ENCODE data around the gene TARBP1. TPM values are rescaled to one million over a fixed set of nuclear protein-coding genes. Genes with fewer than 3 reads are reported as not detected.
"Not testable (repeated sequence)": the region's sequence is repeated elsewhere in the genome, so short reads cannot be mapped to it uniquely, and the experiment has no call there.

TARBP1 gene
- total and polyA plus RNA-seq, 2 of the 4 experiments (the other 2 are of a cell fraction) = 10.6 to 17.7 TPM

DNA sequence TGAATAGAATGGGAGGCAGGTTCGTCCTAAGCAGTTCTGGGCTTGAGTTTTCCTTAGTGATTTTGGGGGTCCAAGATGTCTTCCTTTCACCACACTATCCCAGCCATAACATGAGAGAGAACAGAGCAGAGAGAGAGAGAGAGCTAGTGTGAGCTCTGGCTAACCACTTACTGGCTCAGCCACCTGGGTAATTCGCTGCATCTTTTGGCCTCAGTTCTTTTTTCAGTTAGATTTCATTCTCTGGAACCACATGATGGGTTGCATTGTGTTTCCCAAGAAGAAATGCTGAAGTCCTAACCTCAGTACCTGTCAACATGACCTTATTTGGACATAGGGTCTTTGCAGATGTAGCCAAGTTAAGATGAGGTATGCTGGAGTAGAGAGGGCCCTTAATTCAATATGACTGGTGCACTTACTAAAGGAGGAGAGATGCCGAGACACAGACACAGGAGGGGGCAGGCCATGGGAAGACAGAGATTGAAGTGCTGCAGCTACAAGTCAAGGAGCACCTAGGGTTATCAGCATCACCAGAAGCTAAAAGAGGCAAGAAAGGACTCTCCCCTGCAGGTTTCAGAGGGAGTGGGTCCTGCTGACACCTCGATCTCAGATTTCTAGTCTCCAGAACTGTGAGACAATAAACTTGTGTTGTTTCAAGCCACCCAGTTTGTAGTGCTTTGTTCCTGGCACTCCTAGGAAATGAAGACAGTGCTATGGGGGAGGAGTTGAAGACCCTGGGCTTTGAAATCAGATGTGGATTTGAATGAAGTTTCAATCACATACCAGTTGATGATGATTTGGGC lies 26.2 kb upstream of the TARBP1 start (continued):
- TF ChIP-seq, protein P1, sequence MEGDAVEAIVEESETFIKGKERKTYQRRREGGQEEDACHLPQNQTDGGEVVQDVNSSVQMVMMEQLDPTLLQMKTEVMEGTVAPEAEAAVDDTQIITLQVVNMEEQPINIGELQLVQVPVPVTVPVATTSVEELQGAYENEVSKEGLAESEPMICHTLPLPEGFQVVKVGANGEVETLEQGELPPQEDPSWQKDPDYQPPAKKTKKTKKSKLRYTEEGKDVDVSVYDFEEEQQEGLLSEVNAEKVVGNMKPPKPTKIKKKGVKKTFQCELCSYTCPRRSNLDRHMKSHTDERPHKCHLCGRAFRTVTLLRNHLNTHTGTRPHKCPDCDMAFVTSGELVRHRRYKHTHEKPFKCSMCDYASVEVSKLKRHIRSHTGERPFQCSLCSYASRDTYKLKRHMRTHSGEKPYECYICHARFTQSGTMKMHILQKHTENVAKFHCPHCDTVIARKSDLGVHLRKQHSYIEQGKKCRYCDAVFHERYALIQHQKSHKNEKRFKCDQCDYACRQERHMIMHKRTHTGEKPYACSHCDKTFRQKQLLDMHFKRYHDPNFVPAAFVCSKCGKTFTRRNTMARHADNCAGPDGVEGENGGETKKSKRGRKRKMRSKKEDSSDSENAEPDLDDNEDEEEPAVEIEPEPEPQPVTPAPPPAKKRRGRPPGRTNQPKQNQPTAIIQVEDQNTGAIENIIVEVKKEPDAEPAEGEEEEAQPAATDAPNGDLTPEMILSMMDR (conservative IDR thresholded peaks at IDR 0.05; ENCODE audit: low read depth, low read length) = no peak
- TF ChIP-seq MAFK (IDR thresholded peaks at IDR 0.05; ENCODE audit: low read depth, low read length) = no peak

DNA sequence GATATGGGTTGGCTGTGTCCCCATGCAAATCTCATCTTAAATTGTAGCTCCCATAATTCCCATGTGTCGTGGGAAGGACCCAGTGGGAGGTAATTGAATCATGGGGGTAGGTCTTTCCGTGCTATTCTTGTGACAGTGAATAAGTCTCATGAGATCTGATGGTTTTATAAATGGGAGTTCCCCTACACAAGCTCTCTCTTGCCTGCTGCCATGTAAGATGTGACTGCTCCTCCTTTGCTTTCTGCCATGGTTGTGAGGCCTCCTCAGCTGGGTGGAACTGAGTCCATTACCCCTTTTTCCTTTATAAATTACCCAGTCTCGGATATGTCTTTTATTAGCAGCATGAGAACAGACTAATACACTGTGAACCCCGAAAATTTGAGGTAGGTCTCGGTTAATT lies 25.3 kb upstream of the TARBP1 start:
- dilution Hi-C loops (cut with HindIII; ENCODE audit: low sequenced_read_pairs, unreplicated experiment); H3K27ac ChIP-seq (ENCODE audit: insufficient read depth, low read length); H3K9me1 ChIP-seq (ENCODE audit: insufficient read depth, low read length); H4K91ac ChIP-seq (ENCODE audit: insufficient read depth, low read depth, low read length); H3K4ac ChIP-seq (ENCODE audit: low read depth, low read length); H3K23ac ChIP-seq (ENCODE audit: low read depth, low read length); H3K9ac ChIP-seq (ENCODE audit: low read depth, low read length); H3K79me1 ChIP-seq (ENCODE audit: low read depth in 1 of 2, low read length in 2 of 2); H2BK20ac ChIP-seq (ENCODE audit: low read depth, low read length); H3K4me2 ChIP-seq (ENCODE audit: low read depth, low read length); H3K14ac ChIP-seq (replicated peaks; ENCODE audit: low read depth, low read length); H3K27me3 ChIP-seq (ENCODE audit: control insufficient read depth, insufficient read depth, low read length); DNase-seq; BruUV-seq (replicated peaks); H3K18ac ChIP-seq (ENCODE audit: low read depth, low read length); H3K4me3 ChIP-seq (ENCODE audit: insufficient read depth, low read depth, low read length); ATAC-seq (ENCODE audit: low read depth); H2BK120ac ChIP-seq (ENCODE audit: low read depth, low read length); H3K9me3 ChIP-seq (ENCODE audit: control insufficient read depth, insufficient read depth, low read length); H3K36me3 ChIP-seq (ENCODE audit: control insufficient read depth, insufficient read depth, low read length); in situ Hi-C loops (cut with MboI; ENCODE audit: low sequenced_read_pairs); H2AK9ac ChIP-seq (replicated peaks; ENCODE audit: low read depth, low read length, poor library complexity); H2AFZ ChIP-seq (replicated peaks; ENCODE audit: low read length, poor library complexity); H4K8ac ChIP-seq (ENCODE audit: low read depth in 2 of 2, low read length in 2 of 2); intact Hi-C loops (cut with micrococcal nuclease); H4K5ac ChIP-seq (ENCODE audit: low read depth, low read length); H2BK5ac ChIP-seq (ENCODE audit: low read depth, low read length, poor library complexity, severe bottlenecking); H2AK5ac ChIP-seq (ENCODE audit: low read depth, low read length); H4K20me1 ChIP-seq (ENCODE audit: insufficient read depth, low read length); H3K56ac ChIP-seq (ENCODE audit: extremely low read depth, insufficient read depth, low read length): not testable (repeated sequence)
- ChIA-PET POLR2A (ENCODE audit: unreplicated experiment) (interaction anchor here (1.0 kb wide), 1 partner anchor 49 kb away, joined by 3 read pairs; no protein-coding TSS in a partner anchor), CTCF (interaction anchor here (1.7 kb wide), 1 partner anchor 580 kb away, joined by 7 read pairs; no protein-coding TSS in a partner anchor)
- peak overlapping the region; percentile 76; the same call in 1 of the 3 replicates for H2BK15ac ChIP-seq (ENCODE audit: low read depth, low read length)
- peaks cover 23% of the 10 kb centered on the region for H3K4me1 ChIP-seq (ENCODE audit: control insufficient read depth, insufficient read depth, low read length)
- no CpG with 5 or more reads among the region's 5 CpGs for WGBS, 2 experiments (ENCODE audit: extremely low coverage in 2 of 2, insufficient read length in 1 of 2)

Measured in IMR-90 (cell line).